ENCODE results near the gene BPIFB2.

Gene BPIFB2

GRCh38 chr20:32966382-32966781, 41.1 kb upstream of the BPIFB2 start:
- TF ChIP-seq CTCF (conservative IDR thresholded peaks at IDR 0.05; ENCODE audit: low read depth) = no peak
- no peak overlapping the region for H3K27ac ChIP-seq
- no peak for DNase-seq (ENCODE audit: low spot score)
- CTCF ChIA-PET = no interaction called here
- POLR2A ChIA-PET (ENCODE audit: low non-redundant PET) = no interaction called here

GRCh38 chr20:32966881-32967781, 40.4 kb upstream of the BPIFB2 start:
- POLR2A ChIA-PET (ENCODE audit: low non-redundant PET) = no interaction called here
- TF ChIP-seq CTCF (conservative IDR thresholded peaks at IDR 0.05; ENCODE audit: low read depth) = no peak
- CTCF ChIA-PET = interaction anchor here (0.5 to 1.1 kb wide), 7 partner anchors 11 to 340 kb away, joined by 3 to 4 read pairs (median 3); no protein-coding TSS in a partner anchor
- DNase-seq (ENCODE audit: low spot score) = no peak
- H3K27ac ChIP-seq = no peak overlapping the region

- ChIA-PET POLR2A (ENCODE audit: low non-redundant PET) (no interaction called here), CTCF (interaction anchor here (0.6 to 1.1 kb wide), 7 partner anchors 12 to 339 kb away, joined by 3 to 4 read pairs (median 3); no protein-coding TSS in a partner anchor)
- no peak for DNase-seq (ENCODE audit: low spot score)
- H3K27ac ChIP-seq = no peak overlapping the region
- no peak for TF ChIP-seq CTCF (conservative IDR thresholded peaks at IDR 0.05; ENCODE audit: low read depth)
These were observed 39.5 kb upstream of the BPIFB2 start for GRCh38 chr20:32967961-32968457.

- TF ChIP-seq CTCF (conservative IDR thresholded peaks at IDR 0.05; ENCODE audit: low read depth) = no peak
These were observed 38.8 kb upstream of the BPIFB2 start for GRCh38 chr20:32968478-32969241.

GRCh38 chr20:32969356-32970114, 38.0 kb upstream of the BPIFB2 start:
- H3K27ac ChIP-seq = no peak overlapping the region
- no peak for DNase-seq (ENCODE audit: low spot score)
- ChIA-PET CTCF (no interaction called here), POLR2A (ENCODE audit: low non-redundant PET) (no interaction called here)
- TF ChIP-seq CTCF (conservative IDR thresholded peaks at IDR 0.05; ENCODE audit: low read depth) = no peak

More at GRCh38 chr20:32968478-32969241, 38.8 kb upstream of the BPIFB2 start:
- CTCF ChIA-PET = interaction anchor here (0.7 to 1.1 kb wide), 3 partner anchors 17 to 257 kb away, joined by 3 to 4 read pairs (median 4); no protein-coding TSS in a partner anchor
- H3K27ac ChIP-seq = no peak overlapping the region
- no peak for DNase-seq (ENCODE audit: low spot score)
- POLR2A ChIA-PET (ENCODE audit: low non-redundant PET) = no interaction called here

Data from RWPE1 (cell line).